ENCODE data around the gene KIAA1958.

KIAA1958 gene

GRCh38 chr9:112533660-112534059, 47.0 kb downstream of the KIAA1958 start:
- no peak for DNase-seq

DNA sequence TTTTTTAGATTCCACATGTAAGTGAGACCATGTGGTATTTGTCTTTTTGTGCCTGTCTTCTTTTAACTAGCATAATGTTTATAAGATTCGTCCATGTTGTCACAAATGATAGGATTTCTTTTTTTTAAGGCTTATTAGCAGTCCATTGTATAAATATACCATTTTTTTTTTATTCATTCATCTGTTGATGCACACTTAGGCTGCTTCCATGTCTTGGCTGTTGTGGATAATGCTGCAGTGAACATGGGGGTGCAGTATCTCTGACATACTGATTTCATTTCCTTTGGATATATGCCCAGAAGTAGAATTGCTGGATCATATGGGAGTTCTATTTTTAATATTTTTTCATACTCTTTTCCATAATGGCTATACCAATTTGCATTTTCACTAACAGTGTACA, 48.7 kb downstream of the KIAA1958 start:
- DNase-seq, result peak; percentile 55

DNA sequence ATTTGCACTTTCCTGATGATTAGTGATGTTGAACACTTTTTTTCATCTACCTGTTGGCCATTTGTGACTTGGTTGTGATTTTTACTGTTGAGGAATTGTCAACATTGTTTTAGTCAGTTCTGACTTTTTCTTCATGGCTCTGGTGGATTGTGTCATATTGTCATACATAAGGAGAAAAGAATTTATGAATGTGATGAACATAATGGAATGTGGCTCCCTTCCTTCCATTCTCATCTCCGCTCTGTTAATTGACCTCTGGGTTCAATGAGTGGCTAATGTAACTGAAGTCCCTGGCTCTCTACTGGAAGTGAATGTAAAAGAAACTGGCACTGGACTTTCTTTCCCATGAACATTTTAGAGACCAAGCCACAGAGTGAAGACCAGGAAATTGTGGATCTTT, 49.2 kb downstream of the KIAA1958 start:
- DNase-seq, result peak; percentile 93

DNA sequence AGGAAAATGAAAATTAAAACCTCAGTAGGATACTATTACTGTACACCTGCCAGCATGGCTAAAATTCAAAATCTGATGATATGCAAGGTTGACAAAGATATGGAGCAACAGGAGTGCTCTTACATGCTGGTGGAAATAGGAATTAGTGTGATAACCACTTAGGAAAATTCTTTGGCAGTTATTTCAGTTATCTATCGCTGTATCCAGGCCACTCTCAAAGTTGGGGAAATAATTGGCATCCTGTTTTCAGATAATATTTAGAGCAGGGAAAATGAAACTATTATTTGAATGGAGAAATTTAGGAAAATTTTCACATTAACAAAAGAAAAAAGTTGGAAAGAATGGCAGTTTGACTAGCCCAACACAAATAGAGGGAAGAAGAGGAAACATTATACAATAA, 50.9 kb downstream of the KIAA1958 start:
- DNase-seq, result no peak

DNA sequence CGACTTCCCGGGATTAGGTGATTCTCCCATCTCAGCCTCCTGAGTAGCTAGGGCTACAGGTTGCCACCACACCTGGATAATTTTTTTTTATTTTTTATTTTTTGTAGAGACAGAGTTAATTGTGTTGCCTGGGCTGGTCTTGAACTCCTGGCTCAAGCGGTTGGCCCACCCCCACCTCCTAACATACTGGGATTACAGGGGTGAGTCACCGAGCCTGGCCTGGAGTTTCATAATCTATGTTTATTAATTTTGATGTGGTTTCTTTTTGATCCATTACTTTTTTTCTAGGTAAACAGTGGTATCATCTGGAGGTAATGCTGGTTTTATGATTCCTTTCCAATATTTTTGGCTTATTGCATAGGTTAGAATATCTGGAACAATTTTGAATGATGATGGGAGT, 54.2 kb downstream of the KIAA1958 start:
- DNase-seq, result no peak

GRCh38 chr9:112541685-112542084, 55.1 kb downstream of the KIAA1958 start:
- DNase-seq, result peak; percentile 68

DNA sequence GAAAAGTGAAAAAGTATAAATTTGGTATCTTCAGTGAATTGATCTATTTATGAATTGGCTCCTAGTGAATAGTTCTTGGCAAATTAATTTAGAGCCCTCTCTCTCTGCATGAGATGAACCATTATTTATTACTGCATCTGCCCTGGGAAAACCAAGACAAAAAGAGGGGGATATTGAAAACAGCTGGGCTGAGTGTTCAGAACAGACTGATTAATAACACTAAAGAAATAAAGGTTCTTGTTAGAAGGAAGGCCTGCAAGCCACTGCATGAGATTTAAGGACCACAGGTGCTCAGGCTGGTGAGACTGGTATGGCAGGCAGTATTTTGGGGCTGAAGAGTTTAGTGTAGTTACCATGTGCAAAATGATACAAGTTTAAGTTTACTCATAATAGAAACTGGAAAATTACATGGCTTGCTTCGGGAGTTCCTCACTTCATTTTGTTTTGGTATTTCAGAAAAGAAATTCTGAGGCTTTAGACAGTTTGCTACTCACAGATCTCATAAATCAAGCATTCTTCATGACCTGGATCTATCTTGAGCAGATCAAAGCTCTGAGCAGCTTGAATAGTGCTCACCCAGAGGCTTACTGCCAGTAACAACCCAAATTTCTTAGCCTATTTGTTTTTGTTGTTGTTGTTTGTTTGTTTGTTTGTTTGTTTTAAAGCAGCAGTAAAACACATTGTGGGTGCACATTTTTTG, 56.1 kb downstream of the KIAA1958 start:
- DNase-seq, result no peak

GRCh38 chr9:112544477-112544876, 57.9 kb downstream of the KIAA1958 start:
- peak; percentile 22 for DNase-seq

DNA sequence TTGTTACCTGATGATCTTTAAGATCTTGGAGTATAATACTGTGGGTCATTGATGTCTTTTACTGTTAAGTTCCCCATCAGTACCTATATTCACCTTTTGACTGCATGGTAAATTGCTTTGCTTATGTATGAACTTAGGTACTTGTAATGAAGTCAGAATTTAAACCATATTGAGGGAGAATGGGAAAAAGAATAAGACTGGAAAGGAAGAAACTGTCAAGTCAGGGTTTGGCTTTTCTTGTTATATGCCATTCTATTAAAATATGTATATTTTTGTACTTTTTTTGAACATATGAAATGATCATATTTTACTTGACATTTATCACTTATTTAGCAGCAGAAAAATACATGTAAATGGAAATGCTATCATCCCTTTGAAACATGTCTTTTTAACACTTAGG, 58.6 kb downstream of the KIAA1958 start:
- no peak for DNase-seq

DNA sequence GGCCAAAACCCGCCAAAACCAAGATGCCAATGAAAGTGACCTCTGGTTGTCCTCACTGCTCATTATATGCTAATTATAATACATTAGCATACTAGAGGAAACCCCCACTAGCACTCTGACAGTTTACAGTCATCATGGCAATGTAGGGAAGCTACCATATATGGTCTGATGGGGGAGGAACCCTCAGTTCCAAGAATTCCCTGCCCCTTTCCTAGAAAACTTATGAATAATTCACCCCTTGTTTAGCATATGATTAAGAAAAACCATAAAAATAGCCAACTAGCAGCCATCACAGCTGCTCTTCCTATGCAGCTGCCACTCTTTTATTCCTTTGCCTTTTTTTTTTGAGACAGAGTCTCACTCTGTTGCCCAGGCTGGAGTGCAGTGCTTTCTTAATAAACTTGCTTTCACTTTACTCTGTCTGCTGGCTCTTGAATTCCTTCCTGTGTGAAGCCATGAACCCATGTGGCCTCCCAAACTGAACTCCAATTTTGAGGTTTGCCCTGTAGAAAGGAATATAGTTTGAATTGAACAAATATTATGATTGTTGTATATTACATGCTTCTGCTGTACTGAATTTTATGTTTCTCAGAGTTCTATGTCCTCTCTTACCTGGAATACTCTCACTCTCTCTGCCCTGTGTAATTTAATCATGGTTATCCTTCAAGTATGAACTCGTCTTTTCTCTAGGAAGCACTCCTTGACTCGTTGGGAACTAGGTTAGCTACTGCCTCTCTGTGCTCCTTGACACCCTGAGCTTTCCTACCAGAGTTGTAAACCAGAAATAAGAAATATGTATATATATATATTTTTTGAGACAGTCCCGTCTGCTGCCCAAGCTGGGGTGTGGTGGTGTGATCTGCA, 59.8 kb downstream of the KIAA1958 start:
- peak; percentile 34 for DNase-seq

- no peak for DNase-seq
These were observed 61.4 kb downstream of the KIAA1958 start for GRCh38 chr9:112548051-112548440.

DNA sequence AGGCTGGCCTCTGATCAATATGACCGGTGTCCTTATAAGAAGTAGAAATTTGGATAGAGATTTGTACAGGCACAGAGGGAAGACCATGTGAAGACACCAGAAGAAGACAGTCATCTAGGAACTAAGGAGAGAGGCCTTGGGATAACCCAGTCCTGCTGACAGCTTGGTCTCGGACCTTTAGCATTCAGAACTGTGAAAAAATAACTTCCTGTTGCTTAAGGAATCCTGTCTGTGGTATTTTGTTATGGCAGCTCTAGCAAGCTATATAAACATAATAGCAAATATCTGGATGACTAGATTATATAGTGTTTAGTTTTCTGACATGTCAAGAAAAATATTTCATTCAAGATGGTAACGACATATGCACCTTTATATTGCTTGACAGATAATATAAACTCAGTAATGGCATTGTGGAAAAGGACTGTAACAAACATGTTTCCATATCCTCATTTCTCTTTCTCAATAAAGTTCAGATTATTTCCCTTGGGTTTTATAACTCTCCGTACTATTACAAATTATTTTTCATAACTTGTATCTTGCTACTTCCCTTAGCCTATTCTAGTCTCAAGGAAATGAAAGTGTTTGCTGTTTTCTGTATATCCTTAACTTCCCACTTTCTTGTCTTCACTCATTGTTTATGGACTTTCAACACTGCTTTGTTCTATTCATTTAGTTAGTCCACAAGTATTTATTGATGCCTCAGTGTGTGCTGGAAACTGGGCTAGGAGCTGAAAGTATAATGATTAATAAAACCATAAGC, 62.4 kb downstream of the KIAA1958 start:
- DNase-seq, result peak; percentile 62

GRCh38 chr9:112550531-112550930, 63.9 kb downstream of the KIAA1958 start:
- no peak for DNase-seq

GRCh38 chr9:112551641-112552040, 65.0 kb downstream of the KIAA1958 start:
- no peak for DNase-seq

GRCh38 chr9:112552229-112553056, 65.8 kb downstream of the KIAA1958 start:
- no peak for DNase-seq

DNA sequence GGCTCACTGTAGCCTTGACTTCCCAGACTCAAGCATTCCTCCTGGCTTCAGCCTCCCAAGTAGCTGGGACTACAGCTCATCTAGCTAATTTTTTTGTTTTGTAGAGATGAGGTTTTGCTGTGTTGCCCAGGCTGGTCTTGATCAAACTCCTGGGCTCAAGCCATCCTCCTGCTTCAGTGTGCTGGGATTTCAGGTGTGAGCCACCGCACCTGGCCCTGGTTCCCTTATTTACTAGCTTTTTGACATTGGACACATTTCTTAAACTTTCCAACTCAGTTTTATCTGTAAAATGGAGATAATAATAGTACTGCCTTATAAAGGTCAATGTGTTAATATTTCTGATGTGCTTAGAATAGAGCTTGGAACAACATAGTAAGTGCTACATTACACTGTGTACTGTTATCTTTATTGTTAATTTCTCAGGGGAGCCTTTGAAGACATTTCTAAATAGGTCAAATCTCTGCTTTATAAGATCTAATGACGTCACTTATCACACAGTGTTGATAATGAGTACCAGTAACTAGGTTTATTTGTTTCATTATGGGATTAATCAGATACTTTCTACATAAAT, 66.7 kb downstream of the KIAA1958 start:
- DNase-seq, result no peak

DNA sequence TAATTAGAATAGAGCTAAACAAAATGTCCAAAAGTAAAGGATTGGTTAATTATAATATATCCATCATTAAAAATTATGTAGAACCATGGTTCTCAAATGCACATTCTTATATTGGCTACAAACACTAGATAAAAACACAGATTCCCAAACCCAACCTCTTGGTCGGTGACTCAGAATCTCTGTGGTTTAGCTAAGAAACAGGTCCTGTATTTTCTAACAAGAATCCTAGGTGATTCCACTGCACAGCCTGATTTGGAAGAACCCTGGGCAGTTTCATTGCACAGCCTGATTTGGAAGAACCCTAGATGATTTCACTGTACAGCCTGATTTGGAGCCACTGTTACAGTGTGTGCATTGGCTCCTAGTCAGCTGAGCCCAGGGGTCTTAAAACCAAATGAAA, 67.9 kb downstream of the KIAA1958 start:
- peak; percentile 68 for DNase-seq

DNA sequence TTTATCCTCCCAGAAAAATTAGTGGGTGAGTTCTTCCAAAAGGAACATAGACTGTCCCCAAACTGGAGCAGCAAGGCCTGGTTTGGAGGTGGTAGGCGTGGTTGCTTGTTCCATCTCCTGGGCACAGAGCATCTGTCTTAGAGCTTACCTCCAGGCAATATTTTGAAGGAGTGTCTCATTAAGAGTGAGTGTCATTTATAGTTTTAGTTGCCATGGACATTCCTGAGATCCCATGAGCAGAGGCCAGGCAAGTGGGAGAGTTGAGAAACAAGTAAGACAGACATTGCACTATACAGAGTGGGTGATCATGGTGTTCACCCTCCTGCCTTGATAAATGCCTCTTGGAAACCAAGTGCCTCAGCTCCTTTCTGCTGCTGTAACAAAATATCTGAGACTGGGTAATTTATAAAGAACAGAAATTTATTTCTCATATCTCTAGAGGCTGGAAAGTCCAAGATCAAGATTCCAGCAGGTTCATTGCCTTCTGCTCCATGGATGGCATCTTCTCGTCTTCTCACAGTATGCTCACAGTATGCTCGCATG, 68.5 kb downstream of the KIAA1958 start:
- peak; percentile 41 for DNase-seq

DNA sequence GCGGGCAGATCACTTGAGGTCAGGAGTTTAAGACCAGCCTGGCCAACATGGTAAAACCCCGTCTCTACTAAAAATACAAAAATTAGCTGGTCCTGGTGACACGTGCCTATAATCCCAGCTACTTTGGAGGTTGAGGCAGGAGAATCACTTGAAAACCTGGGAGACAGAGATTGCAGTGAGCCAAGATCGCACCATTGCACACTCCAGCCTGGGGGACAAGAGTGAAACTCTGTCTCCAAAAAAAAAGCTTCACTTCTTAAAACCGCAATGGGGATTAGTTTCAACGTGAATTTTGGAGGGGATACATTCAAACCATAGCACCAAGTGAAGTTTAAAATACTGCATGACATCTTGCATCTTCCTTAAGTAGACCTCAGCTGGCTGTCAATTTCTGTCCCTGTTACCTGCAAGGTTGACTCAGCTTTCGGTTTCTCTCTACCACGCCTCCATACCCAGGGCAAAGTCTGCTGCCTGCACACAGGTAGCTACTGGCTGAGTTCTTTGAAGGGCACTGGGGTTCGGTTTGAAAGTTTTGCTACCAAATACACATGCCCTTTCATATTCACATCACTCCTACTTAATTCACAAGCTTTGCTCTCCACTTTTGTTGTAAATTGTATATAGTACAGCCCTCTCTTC, 69.3 kb downstream of the KIAA1958 start:
- no peak for DNase-seq

- peak; percentile 90 for DNase-seq
These were observed 70.1 kb downstream of the KIAA1958 start for GRCh38 chr9:112556497-112557442.
